GM19455 (cell line): ENCODE data around the gene SART3.

Experiments used
- ATAC-seq: cut with Tn5 transposase; IDR thresholded peaks from one replicate; pipeline ENCODE4 v1.9.1; 2021; ENCODE audit not compliant: unreplicated experiment

Gene SART3

GRCh38 chr12:108560752-108561719 is at the start of gene SART3:
SART3 (minus strand) TSS chr12:108561173; CDS start chr12:108561154, 19 bp downstream.
- ATAC-seq: peak; percentile 41

- no peak for ATAC-seq
These were observed 49.4 kb upstream of the SART3 start for GRCh38 chr12:108610336-108610815.

- ATAC-seq: no peak
These were observed 48.8 kb upstream of the SART3 start for GRCh38 chr12:108609537-108610335.

GRCh38 chr12:108608616-108609015 is 47.6 kb upstream of the SART3 start:
- no peak for ATAC-seq

GRCh38 chr12:108607981-108608600 is 47.1 kb upstream of the SART3 start:
- ATAC-seq: no peak

GRCh38 chr12:108606492-108606891 is 45.5 kb upstream of the SART3 start:
- no peak for ATAC-seq

GRCh38 chr12:108605690-108606406 is 44.9 kb upstream of the SART3 start:
- ATAC-seq: no peak

- no peak for ATAC-seq
These were observed 44.2 kb upstream of the SART3 start for GRCh38 chr12:108605000-108605689.

GRCh38 chr12:108604208-108604941 is 43.4 kb upstream of the SART3 start:
- ATAC-seq: no peak

GRCh38 chr12:108603743-108604142 is 42.8 kb upstream of the SART3 start:
- ATAC-seq: no peak

- ATAC-seq: no peak
These were observed 42.2 kb upstream of the SART3 start for GRCh38 chr12:108602976-108603704.

GRCh38 chr12:108602209-108602705 is 41.3 kb upstream of the SART3 start:
- no peak for ATAC-seq

GRCh38 chr12:108600702-108601007 is 39.7 kb upstream of the SART3 start:
- ATAC-seq: no peak

GRCh38 chr12:108599948-108600701 is 39.2 kb upstream of the SART3 start:
- ATAC-seq: no peak

- no peak for ATAC-seq
These were observed 38.6 kb upstream of the SART3 start for GRCh38 chr12:108599541-108599940.

- no peak for ATAC-seq
These were observed 37.7 kb upstream of the SART3 start for GRCh38 chr12:108598553-108599250.
